HL-60/S4 (cell line): ENCODE results near the gene YARS1.

Experiments
- in situ Hi-C: fragments of 300-500 bp; cut with MboI; formaldehyde crosslinking; loops from 2 replicates; pipeline ENCODE4 v1.14.3; 2022; ENCODE audit warnings: low sequenced_read_pairs

The YARS1 gene

GRCh38 chr1:32817159-32817814 lies at the start of gene YARS1, which contains the start of gene S100PBP:
Gene YARS1 (minus strand): TSS chr1:32817358. CDS start chr1:32817244, 114 bp downstream.
Gene S100PBP (plus strand): TSS chr1:32817653. CDS start chr1:32826100, 8,447 bp downstream.
- in situ Hi-C loops, result no loop called here

GRCh38 chr1:32865639-32866405 lies 48.7 kb upstream of the YARS1 start:
- in situ Hi-C loops, result no loop called here

GRCh38 chr1:32864375-32865019 lies 47.3 kb upstream of the YARS1 start:
- in situ Hi-C loops, result no loop called here

GRCh38 chr1:32863881-32864245 lies 46.7 kb upstream of the YARS1 start:
- in situ Hi-C loops, result no loop called here

GRCh38 chr1:32863218-32863880 lies 46.2 kb upstream of the YARS1 start:
- in situ Hi-C loops, result no loop called here

GRCh38 chr1:32861904-32862695 lies 44.9 kb upstream of the YARS1 start:
- in situ Hi-C loops, result no loop called here

- in situ Hi-C loops, result no loop called here
Observed at GRCh38 chr1:32860566-32860965, 43.4 kb upstream of the YARS1 start.

- in situ Hi-C loops, result no loop called here
Observed at GRCh38 chr1:32859915-32860314, 42.8 kb upstream of the YARS1 start.

GRCh38 chr1:32858791-32859190 lies 41.6 kb upstream of the YARS1 start:
- in situ Hi-C loops, result no loop called here

- in situ Hi-C loops, result no loop called here
Observed at GRCh38 chr1:32858136-32858535, 41.0 kb upstream of the YARS1 start.

- in situ Hi-C loops, result no loop called here
Observed at GRCh38 chr1:32855861-32856617, 38.9 kb upstream of the YARS1 start.

GRCh38 chr1:32848354-32849063 lies 31.4 kb upstream of the YARS1 start:
- in situ Hi-C loops, result no loop called here

- in situ Hi-C loops, result no loop called here
Observed at GRCh38 chr1:32831878-32832277, 14.7 kb upstream of the YARS1 start.

GRCh38 chr1:32830092-32830852 lies 13.1 kb upstream of the YARS1 start:
- in situ Hi-C loops, result no loop called here

- in situ Hi-C loops, result no loop called here
Observed at GRCh38 chr1:32828341-32828740, 11.2 kb upstream of the YARS1 start.

GRCh38 chr1:32825181-32825580 lies 8.0 kb upstream of the YARS1 start:
- in situ Hi-C loops, result no loop called here

- in situ Hi-C loops, result no loop called here
Observed at GRCh38 chr1:32818804-32819541, 1.8 kb upstream of the YARS1 start.
